ENCODE data around the gene CUEDC2.

CUEDC2 gene

GRCh38 chr10:102408728-102409603 lies 23.4 kb downstream of the CUEDC2 start:
- DNase-seq, result peak; percentile 61

- no peak for DNase-seq
Observed at GRCh38 chr10:102408131-102408727, 24.1 kb downstream of the CUEDC2 start.

DNA sequence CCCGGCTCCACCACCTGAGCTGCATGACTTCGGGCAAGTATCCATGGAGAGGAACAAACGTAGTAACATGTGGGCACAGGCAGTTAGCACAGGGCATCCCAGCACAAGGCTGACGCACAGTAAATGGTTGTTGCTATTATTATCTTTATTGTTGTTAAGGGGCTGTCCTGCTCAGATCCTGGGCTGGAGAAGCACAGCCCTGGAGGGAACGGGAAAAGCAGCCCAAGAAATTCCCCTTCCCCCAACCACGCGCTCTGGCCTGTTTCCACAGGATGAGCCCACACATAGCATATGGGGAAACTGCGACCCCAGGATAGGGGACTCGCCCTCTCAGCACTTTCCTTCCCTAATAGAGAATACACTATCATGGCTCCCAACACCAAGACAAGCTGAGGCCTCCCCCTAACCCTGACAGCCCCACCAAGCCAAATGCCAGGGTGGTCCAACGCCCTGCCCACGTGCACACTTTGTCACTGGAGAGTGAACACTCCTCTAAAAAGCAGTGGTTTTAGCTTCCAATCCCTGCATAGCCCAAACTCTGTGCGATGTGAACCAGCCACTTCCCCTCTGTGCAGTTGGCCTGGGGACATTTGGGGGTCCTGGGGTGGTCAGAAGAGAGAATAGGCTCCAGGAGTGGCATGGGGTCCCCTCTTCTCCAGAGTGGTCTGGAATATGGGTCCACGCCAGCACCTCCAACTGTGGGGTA lies 24.8 kb downstream of the CUEDC2 start:
- DNase-seq, result no peak

DNA sequence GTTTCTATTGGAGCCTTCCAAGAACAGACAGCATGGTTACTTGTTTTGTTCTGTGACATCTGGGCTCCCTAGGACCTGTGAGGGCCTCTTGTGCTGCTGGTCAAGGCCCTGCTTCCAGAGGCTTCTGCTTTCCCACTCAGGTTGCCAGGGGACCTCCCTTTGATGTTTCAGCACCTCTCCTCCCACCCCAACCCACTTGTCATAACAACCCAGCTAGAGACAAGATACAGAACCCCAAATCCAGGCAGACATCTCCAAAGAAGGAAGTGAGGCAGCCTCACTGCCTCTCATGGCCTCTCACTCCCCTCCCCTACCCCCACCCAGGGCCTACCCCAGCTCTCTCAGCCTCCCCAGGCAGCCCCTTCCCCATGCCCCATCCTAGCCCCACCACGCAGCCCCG lies 25.6 kb downstream of the CUEDC2 start:
- DNase-seq, result no peak

GRCh38 chr10:102405632-102406031 lies 26.7 kb downstream of the CUEDC2 start:
- peak; percentile 33 for DNase-seq

- no peak for DNase-seq
Observed at GRCh38 chr10:102405108-102405571, 27.2 kb downstream of the CUEDC2 start.

- no peak for DNase-seq
Observed at GRCh38 chr10:102404361-102405107, 27.8 kb downstream of the CUEDC2 start.

- no peak for DNase-seq
Observed at GRCh38 chr10:102403115-102403514, 29.3 kb downstream of the CUEDC2 start.

GRCh38 chr10:102402512-102402896 lies 29.9 kb downstream of the CUEDC2 start:
- DNase-seq, result no peak

- DNase-seq, result peak; percentile 95
Observed at GRCh38 chr10:102401735-102402511, 30.5 kb downstream of the CUEDC2 start.

DNA sequence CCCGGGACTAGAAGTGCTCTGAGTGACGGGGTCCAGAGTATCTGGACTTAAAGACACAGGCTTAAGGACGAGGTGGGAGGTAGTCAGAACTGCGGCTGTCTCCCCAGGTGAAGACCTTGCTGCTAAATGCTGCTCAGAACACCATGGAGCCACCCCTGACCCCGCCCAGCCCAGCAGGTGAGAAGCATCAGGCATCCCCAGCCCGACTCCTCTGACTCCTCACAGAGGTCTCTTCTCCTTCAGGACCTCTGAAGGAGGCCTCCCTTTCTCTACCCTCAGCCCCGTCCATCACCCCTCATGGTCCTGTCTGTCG lies 31.1 kb downstream of the CUEDC2 start:
- DNase-seq, result no peak

DNA sequence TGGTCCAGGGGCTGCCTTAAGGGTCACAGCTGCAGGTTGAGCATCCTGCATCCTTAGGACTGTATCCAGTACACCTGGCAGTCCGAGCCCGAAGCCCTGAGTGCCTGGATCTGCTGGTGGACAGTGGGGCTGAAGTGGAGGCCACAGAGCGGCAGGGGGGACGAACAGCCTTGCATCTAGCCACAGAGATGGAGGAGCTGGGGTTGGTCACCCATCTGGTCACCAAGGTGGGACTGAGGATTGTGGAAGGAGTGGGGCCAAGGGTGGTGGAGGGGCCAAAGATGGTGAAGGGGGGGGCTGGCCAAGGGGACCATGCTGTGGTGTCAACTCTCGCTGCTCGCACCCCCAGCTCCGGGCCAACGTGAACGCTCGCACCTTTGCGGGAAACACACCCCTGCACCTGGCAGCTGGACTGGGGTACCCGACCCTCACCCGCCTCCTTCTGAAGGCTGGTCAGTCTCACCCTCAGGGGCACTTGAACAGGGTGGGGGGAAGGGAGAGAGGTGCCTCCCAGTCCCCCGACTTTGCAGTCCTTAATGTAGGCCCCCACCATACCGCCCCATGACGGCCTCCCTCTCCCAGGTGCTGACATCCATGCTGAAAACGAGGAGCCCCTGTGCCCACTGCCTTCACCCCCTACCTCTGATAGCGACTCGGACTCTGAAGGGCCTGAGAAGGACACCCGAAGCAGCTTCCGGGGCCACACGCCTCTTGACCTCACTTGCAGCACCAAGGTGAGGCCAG lies 31.6 kb downstream of the CUEDC2 start:
- no peak for DNase-seq

DNA sequence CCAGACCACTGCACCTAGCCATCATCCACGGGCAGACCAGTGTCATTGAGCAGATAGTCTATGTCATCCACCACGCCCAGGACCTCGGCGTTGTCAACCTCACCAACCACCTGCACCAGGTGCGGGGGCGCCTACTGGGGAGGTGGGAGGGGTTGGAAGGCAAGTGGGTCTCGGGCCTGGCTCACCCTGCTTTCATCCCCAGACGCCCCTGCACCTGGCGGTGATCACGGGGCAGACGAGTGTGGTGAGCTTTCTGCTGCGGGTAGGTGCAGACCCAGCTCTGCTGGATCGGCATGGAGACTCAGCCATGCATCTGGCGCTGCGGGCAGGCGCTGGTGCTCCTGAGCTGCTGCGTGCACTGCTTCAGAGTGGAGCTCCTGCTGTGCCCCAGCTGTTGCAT lies 32.3 kb downstream of the CUEDC2 start:
- no peak for DNase-seq

DNA sequence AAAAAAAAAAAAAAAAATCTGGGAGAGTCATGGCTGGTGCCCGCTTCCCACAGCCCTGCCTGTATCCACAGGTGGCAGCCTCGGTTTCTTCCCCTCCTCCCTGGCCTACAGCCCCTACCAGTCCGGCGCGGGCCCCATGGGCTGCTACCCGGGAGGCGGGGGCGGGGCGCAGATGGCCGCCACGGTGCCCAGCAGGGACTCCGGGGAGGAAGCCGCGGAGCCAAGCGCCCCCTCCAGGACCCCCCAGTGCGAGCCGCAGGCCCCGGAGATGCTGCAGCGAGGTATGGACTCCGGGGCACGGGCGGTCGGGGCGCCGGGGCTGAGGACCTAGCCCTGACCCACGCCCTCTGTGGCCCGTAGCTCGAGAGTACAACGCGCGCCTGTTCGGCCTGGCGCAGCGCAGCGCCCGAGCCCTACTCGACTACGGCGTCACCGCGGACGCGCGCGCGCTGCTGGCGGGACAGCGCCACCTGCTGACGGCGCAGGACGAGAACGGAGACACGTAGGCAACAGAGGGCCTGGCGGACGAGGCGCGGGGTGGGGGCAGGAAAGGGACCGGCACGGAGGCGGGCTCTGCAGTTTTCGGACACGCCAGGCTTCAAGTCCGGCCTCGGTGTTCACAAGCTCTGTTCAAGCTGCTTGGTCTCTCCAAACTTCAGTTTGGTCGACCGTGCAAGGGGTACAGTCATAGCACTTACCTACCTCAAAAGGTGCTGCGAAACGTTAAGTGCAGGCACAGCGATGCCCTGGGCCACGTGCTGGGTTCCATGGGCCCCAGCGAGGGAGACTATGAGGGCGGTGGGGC lies 33.0 kb downstream of the CUEDC2 start:
- peak; percentile 97 for DNase-seq

GRCh38 chr10:102398172-102399020 lies 34.0 kb downstream of the CUEDC2 start:
- no peak for DNase-seq

DNA sequence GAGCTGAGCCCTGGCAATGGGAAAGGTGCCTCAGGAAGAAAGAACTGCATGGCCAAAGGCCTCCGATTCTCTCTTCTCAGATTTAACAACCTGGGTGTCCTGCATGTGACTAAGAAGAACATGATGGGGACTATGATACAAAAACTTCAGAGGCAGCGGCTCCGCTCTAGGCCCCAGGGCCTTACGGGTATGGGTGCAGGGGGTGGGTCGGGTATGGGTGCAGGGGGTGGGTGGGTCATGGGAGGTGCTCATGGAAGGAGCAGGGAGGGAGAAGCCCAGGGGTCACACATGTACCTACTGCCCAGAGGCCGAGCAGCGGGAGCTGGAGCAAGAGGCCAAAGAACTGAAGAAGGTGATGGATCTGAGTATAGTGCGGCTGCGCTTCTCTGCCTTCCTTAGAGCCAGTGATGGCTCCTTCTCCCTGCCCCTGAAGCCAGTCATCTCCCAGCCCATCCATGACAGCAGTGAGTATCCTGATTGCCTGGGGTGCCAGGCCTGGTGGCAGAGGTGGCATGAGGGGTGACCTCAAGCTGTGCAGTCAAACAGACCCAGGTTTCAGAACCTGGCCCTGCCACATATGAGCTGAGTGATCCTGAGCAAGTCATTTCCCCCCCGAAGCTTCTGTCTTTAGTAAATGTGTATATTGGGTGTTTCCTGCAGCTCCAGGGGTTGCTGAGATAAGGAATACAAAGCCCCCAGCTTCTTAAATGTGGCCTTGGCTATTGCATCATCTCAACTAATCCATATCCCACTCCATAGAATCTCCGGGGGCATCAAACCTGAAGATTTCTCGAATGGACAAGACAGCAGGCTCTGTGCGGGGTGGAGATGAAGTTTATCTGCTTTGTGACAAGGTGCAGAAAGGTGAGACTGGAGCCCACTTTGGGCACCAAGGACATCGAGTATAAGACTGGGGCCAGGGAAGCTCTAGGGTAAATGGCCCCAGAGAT lies 34.9 kb downstream of the CUEDC2 start:
- DNase-seq, result no peak

- no peak for DNase-seq
Observed at GRCh38 chr10:102396730-102397151, 35.6 kb downstream of the CUEDC2 start.

DNA sequence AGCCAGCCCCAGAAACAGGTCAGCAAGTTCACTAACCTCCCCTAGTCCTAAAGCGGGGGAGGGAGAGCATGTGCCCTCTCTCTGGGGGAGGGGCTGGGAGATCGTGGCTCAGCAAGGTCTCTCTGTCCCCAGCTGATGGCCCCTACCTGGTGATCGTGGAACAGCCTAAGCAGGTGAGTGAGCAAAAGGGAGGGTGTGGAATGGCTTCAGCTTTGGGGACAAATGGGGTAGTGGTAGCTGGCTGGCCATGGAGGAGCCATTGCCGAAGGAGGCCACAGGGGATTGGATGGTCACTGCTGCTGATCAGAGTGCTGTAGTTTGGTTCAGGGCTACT lies 36.1 kb downstream of the CUEDC2 start:
- DNase-seq, result no peak
